HG03342 (cell line): ENCODE results near the gene MTRF1L.
"Not testable (repeated sequence)": the region's sequence is repeated elsewhere in the genome, so short reads cannot be mapped to it uniquely, and the experiment has no call there.

Experiments used
- ATAC-seq: cut with Tn5 transposase; IDR thresholded peaks from one replicate; pipeline ENCODE4 v1.9.1; 2021; ENCODE audit warnings: mild to moderate bottlenecking, moderate library complexity; ENCODE audit not compliant: unreplicated experiment

The MTRF1L gene

GRCh38 chr6:153012856-153013255 lies 10.3 kb upstream of the MTRF1L start:
- no peak for ATAC-seq

GRCh38 chr6:153003366-153003690 lies 819 bp upstream of the MTRF1L start:
- peak; percentile 1 for ATAC-seq

GRCh38 chr6:153001767-153002612 lies 519 bp downstream of the MTRF1L start:
- ATAC-seq, result peak; percentile 15

- not testable (repeated sequence) for ATAC-seq
Observed at GRCh38 chr6:153000790-153001189, 1.7 kb downstream of the MTRF1L start.

GRCh38 chr6:153000243-153000642 lies 2.3 kb downstream of the MTRF1L start:
- ATAC-seq, result no peak

DNA sequence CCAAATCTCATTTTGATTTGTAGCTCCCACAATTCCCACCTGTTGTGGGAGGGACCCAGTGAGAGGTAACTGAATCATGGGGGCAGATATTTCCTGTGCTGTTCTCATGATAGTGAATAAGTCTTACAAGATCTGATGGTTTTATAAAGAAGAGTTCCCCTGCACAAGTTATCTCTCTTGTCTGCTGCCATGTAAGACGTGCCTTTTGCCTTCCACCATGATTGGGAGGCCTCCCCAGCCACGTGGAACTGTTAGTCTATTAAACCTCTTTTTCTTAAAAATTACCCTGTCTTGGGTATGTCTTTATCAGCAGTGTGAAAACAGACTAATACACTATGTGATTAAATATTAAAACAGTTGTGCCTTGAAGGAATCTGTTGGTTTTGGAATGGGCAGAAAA lies 3.0 kb downstream of the MTRF1L start:
- not testable (repeated sequence) for ATAC-seq

GRCh38 chr6:152993847-152994246 lies 8.7 kb downstream of the MTRF1L start:
- no peak for ATAC-seq

DNA sequence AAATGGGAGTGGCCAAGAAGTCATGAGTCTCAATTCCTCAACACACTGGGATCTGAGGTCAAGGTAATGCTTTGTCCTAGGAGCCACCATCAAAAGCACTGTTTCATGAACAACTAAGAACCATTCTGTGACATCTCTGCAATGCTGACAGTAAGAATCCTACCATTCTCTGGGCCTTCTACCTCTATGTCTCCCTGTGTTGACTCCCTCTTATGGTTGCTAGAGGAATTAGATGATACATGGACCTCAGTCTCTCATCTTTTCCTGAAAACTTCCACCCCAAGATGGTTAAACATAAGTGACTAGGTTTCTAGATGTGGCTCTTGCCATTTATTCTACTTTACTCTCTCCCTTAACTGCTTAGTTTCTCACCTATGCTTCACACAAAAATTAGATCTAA lies 9.1 kb downstream of the MTRF1L start:
- no peak for ATAC-seq

DNA sequence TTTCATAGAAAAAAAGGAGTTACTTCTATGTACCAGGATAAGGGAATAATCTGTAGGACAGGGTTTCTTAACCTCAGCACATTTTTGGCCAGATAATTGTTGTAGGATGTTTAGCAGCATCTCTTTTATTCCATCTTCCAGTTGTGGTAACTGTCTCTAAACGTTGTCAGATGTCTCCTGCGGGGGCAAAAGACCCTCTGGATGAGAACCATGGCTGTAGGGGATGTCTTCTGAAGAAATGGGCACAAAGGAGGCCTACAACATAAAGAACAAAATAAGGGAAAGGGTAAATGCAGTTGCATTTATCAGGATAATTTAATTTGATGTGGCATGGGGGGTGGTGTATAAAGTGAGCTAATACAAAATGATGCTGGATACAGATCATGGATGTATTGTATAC lies 15.5 kb downstream of the MTRF1L start:
- ATAC-seq, result no peak

- not testable (repeated sequence) for ATAC-seq
Observed at GRCh38 chr6:152985300-152985699, 17.2 kb downstream of the MTRF1L start.

DNA sequence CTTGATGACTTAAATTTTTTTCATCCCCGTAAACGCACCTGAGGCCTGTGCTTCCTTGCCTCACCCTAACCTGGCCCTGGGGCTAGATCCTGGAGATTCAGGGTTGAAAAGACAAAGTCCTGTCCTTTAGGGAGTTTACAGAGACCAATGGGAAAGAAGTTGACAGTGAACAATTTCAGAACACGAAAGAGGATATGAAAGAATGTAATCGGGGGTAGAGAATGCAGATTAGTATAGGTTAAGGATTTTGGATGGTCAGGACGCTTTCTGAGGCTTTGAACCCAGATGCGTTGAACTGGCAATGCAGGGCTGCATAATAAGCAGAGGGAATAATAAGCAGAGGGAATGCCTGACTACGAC lies 18.0 kb downstream of the MTRF1L start:
- ATAC-seq, result peak; percentile 33

DNA sequence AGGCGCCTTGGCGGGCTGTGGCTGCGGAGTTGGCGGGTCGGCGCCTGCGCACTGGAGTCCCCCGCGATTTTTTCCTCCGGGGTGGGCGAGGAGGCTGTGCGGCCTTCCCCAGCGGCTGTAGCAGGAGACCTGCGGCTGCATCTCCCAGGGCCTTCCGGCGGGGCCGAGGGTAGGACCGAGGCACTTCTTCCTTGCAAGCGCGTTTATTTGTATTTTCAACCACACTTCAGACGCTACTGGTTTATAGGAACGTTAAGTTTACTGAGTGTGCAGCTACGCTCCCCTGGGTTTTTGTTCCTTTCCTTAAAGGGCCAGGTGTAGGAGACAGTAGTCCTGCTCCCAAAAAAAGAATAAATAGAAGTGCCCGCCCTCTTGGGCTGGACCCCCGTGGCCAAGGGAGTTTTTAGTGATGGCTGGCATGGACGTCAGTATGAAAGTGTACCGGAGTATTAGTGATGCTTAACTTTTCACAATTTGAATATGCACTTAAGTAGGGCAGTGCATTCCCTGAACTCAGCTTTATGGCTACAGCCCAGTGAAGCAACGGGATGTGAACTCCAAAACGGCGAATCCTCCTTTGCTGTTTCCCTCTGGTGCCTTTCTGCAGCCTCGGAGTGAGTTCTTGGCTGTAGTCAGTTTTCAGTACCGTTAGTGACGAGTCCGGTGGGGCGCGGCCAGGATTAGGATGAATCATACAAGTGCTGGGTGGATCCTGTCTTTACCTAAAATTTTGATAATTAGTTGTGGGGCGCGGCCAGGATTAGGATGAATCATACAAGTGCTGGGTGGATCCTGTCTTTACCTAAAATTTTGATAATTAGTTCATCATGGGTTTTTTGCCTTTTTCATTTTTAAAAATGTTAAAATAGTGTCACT lies 18.6 kb downstream of the MTRF1L start:
- peak; percentile 23 for ATAC-seq

DNA sequence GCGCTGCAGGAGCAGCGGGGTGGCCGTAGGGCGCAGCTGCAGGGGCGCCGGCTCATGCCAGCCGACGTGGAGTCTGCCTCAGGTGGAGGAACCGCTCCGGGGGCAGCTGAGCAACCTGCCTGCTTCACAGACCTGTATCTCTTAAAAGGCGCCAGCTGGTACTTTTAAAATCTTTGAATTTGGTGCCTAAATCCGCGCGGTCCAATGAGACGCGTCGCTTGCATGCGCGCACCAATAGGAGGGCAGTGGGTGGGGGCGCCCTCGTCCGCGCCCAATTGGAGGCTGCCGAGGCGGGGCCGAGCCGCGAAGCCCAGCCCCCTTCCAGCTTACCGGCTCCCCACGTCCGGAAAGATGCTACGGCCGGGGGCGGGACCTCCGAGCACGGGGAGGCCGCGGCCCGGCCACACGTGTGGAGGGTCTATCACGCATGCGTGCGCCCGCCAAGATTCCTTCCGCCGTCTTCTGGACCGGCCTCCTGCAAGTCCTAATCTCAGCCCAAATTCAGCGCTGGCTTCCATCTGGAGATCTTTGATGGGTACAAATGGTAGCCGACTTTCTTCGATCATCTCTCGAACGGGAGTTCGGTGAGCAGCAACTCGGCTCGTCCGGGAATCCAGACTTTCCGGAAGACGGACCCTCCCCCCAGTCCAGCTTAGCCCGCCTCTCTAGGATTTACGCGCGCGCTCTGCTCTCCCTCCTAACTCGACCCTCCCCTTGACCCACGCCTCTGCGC lies 19.4 kb downstream of the MTRF1L start, which contains the start of gene FBXO5:
FBXO5 (minus strand) TSS at position 138 of the 733 bp plus-strand sequence; CDS start at position 56, 82 bp downstream.
- ATAC-seq, result peak; percentile 85

DNA sequence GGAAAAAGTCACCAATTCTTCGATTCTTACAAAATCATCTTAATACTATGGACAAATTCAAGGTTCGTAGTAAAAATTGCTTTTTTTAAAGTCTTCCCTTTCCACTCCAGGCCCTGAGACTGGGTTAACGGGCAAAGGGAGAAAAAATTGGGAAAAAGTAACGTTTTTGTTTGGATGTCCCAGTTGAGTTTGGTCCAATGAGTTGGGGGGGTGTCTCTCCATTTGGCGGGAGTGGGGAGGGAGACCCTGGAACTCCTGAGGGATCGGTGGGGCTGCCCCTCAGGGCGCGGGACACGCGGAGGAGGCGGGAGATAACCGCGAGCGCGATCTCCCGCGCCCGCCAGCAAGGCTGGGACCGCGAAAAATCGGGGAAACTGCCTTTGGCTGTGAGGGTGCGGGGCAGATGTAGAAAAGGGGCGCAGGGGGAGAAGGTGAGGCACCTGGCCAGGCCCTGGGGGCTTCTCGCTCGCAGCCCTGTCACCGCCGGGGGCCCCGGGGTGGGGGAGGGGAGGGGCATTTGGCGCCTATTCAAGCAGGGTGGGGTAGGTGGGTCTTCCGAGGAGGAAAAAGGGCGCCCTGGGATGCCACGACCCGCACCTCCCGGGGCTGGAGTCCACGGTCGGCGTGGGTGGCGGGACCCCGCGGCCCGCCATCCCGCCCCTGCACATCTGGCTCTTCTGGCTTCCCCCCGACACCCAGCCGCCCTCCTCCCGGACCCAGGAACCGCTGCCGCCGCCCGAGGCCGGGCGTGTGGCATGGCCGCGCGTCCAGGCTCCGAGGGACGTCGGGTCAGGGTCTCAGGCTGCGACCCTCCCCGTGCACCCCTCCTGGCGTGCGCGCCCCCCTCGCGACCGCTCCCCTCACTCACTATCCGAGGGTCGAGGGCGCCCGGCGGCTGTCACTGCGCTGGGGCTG lies 20.3 kb downstream of the MTRF1L start:
- peak; percentile 2 for ATAC-seq

- no peak for ATAC-seq
Observed at GRCh38 chr6:152981219-152981618, 21.3 kb downstream of the MTRF1L start.

- no peak for ATAC-seq
Observed at GRCh38 chr6:152980656-152981055, 21.9 kb downstream of the MTRF1L start.

GRCh38 chr6:152979116-152979515 lies 23.4 kb downstream of the MTRF1L start:
- no peak for ATAC-seq

- ATAC-seq, result no peak
Observed at GRCh38 chr6:152978058-152978457, 24.5 kb downstream of the MTRF1L start.

DNA sequence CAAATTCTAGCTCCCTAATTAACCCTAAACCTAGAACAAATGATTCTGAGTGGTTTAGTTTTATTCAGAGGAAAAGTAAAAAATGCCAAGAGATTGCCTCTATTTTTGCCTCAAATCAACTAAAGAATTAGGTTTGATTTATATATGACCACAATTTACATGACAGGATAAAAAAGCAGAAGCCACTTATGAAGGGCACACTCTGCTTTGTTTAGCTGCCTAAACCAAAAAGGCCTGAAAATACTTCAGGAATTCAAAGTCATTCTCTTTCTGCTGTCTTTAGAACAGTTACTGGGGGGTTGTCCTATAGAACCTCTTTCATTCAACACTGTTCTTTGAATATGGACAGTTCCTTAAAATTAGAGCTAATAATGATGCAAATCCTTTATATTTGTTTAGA lies 25.0 kb downstream of the MTRF1L start:
- no peak for ATAC-seq

DNA sequence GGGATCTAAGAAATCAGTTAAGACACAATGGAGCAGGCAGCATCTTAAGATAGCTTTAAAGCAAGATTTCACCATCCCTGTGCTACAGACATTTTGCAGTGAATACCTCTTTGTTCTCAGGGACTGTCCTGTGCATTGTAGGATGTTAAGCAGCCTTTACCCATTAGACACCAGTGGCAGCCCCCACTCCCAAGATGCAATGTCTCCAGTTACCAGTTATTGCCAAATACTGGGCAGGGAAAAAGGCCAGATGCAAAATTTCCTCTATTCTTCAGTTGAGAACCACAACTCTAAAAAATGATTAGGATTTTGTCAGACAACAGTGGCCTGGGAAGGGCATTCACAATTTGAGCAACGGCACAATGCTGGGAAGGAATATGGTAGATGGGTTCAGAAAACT lies 25.8 kb downstream of the MTRF1L start:
- no peak for ATAC-seq
